GM19025 (cell line): ENCODE measurements around the gene NRN1L.
"Not testable (repeated sequence)": the region's sequence is repeated elsewhere in the genome, so short reads cannot be mapped to it uniquely, and the experiment has no call there.

ENCODE experiments used
- ATAC-seq: cut with Tn5 transposase; IDR thresholded peaks from one replicate; pipeline ENCODE4 v1.9.1; 2021; ENCODE audit warnings: mild to moderate bottlenecking, low read depth, moderate library complexity; ENCODE audit not compliant: unreplicated experiment

NRN1L gene

GRCh38 chr16:67915496-67915769 lies 30.7 kb downstream of the NRN1L start:
- not testable (repeated sequence) for ATAC-seq

DNA sequence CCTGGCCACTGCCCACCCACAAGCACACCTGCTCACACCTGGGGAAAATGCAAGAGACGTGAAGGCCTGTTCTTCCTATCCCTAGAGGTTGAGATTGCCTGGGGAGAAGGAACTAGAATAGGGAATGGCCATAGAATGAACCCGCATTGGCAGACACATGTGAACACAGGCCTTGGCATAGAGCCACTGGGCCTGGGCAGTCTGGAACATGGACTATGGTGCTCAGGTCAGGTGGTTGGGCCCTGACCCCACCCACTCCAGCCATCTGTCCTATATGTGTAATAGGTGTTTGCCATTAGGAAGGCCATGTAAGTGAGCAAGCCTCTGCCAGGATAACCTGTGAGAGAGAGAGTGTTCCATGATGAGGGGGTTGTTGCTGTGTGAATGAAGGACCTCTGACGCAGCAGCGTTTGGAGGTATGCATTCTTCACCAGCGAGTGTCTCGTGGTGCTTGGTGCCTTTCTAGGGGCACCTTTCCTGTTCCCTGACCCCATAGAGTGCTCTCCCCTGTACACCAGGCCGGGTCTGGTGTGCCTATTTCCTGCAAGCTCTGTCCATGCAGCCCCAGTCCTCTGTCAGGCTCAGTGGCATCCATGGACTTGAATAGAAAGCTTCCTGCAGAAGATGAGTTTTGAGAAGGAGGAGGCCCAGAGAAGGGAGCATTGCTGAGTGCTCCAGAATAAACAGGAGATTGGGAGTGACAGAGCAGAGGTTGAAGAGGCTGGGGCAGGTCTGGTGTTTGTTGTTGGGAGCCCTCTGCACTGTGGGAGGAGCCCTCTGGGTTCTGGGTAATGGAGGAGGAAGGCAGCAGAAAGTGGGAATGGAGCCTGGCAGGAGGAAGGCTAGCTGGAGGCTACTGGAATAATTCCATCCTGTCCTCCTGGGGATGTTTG lies 31.4 kb downstream of the NRN1L start:
- no peak for ATAC-seq

DNA sequence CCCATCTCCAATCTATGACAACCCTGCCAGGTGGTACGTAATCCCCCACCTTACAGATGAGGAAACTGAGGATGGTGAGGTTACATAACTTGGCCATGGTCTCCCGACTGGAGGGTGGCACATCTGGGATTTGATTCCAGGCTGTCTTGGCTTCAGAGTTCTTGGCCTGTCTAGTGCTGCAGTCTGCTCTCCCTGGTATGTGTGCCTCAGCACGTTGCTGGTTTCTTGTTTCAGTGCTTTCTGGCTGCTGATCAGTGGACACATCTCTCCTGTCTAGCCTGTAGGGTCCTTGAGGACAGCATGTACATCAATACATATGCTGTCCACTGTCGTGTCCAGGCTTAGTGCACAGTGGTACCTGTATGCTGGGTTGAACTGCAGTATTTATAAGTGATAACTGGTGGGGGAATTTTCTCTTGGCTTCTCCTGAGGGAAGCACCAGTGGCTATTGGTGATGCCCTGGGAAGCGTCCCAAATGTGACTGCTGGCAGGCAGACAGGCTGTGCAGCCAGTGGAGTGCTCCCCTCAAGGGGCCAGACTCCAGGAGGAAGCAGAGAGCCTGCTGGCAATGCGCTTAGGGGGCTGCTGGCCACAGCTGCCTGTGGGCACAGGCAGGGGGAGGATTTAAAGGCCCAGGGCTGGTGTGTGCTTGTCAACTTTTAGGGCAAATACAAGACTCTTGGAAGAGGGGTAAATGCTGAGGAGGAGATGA lies 32.6 kb downstream of the NRN1L start:
- ATAC-seq: no peak

DNA sequence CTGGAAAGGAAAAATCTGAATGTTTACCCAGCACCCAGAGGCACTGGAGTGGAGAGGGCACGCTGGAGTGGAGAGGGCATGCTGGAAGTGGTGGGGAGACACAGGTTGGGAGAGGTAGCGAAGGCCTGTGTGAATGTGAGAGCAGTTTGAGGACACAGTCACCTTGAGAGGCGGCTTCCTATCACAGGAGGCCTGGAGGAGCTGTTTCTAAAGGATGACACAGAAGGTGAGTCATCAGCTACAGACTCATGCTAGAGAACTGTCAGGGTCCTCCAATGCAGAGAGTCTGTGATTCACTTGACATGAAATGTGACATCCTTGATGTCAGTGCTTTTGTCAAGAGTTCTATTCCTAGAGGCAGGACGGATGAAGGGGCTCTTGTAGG lies 33.2 kb downstream of the NRN1L start:
- ATAC-seq: no peak

DNA sequence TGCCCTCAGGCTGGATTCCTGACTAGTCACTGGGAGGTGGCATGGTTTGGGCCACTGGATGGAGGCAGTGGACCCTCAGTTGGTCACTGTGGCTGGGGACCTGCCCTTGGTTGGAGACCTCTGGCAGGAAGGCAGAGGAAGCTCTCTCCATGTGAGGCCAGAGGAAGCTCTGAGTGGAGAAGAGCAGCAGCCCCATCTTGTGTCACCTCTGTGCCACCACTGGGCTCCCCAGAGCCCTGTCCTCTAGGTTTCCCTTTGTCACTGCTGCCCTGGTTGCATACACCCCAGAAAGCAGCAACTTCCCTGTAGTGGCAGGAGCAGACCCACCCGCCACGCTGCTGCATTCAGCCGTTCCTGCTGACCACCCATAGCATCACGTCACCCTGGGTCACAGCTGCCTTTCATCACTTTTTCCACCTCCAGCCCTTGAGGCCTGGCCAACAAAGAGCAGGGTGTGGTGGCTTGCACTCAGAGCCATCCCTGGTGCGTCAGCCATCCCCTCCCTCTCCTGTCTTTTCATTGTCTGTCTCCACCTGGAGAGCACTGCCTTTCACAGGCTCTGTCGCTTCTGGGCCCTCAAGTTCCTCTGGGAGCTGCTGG lies 35.0 kb downstream of the NRN1L start:
- no peak for ATAC-seq

GRCh38 chr16:67922221-67922620 lies 37.5 kb downstream of the NRN1L start:
- ATAC-seq: no peak

- ATAC-seq: no peak
Observed at GRCh38 chr16:67922740-67923139, 38.1 kb downstream of the NRN1L start.

DNA sequence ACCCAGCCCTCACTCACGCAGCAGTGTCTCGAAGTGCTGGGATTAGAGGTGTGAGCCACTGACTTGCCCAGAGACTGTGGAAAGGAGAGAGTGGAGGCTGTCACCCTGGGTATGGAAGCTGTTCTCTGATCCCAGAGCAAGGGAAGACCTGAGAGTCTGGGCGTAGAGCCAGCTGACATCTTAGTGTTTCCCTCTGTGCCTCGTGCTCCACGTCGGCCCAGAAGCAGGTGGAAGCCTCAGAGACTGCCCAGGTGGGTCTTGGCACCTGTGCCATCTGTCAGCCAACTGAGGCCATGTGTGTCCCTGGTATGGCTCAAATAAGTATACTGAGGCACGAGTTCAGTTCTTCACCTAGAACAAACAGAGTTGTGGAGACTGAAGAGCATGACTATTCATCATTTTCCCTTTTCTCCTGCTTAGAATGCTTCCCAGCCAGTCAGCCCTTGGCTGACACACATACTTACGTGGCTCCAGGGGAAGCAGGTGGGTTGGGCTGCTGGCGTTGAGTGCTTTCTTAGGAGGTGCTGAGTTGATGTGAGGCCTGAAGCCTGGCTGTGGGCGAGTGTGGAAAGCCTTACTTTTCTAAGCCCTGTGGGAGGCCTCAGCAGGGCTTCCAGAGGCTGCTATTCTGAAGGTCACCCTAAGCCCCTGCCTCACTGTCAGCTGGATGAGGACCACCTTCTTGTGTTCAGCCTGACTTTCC lies 38.9 kb downstream of the NRN1L start:
- ATAC-seq: no peak

GRCh38 chr16:67924140-67924906 lies 39.6 kb downstream of the NRN1L start:
- no peak for ATAC-seq

DNA sequence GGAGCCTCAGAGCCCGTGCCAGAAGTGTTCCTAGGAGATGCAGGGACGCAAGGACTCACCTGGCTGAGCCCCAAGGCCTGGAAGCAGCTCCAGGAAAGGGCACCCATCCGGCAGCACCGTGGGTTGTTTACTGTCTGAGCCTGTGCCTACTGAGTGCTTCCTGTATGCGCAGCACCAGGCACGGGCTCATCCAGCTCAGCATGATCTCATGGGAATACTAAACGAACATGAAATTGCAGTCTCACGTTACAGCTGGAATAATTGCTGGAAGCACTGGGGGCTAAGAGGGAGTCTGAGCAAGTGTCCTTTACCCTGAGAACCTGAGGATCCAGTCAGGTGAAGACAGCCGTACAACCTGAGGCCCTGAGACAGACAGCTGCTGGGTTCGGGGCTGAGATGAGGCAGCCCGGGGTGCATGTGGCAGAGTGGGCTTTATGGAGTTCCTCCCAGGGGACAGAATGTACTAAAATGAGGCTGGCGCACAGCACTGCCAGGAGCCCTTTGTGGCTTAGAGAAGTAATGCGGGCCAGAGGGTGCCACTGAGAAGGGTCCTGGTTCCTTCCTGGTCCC lies 41.6 kb downstream of the NRN1L start:
- ATAC-seq: no peak

- no peak for ATAC-seq
Observed at GRCh38 chr16:67927131-67927941, 42.7 kb downstream of the NRN1L start.

DNA sequence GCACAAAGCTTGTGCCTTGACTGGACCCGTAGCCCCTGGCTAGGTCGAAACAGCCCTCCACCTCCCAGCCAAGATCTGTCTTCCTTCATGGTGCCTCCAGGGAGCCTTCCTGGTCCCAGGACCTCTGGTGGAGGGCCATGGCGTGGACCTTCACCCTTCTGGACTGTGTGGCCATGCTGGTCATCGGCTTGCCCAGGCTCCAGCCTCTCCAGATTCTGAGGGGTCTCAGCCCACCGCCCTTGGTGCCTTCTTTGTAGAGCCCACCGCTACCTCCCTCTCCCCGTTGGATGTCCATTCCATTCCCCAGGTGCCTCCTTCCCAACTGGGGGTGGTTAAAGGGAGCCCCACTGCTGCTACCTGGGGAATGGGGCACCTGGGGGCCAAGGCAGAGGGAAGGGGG lies 43.5 kb downstream of the NRN1L start:
- no peak for ATAC-seq

DNA sequence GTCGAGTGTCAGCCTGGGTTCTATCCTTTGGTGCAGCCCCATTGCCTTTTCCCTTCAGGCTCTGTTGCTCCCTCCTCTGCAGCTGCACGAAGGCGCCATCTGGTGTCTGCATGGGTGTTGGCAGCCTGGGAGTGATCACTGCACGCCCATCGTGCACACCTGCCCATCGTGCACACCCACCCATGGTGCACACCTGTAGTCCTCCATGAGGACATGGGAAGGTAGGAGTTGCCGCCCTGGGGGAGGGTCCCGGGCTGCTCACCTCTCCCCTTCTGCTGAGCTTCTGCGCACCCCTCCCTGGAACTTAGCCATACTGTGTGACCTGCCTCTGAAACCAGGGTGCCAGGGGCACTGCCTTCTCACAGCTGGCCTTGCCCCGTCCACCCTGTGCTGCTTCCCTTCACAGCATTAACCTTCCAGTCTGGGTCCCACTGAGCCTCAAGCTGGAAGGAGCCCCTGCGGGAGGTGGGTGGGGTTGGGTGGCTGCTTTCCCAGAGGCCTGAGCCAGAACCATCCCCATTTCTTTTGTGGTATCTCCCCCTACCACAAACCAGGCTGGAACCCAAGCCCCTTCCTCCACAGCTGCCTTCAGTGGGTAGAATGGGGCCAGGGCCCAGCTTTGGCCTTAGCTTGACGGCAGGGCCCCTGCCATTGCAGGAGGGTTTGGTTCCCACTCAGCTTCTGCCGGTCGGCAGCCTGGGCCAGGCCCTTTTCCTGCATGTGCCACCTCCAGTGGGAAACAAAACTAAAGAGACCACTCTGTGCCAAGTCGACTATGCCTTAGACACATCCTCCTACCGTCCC lies 44.1 kb downstream of the NRN1L start:
- no peak for ATAC-seq

DNA sequence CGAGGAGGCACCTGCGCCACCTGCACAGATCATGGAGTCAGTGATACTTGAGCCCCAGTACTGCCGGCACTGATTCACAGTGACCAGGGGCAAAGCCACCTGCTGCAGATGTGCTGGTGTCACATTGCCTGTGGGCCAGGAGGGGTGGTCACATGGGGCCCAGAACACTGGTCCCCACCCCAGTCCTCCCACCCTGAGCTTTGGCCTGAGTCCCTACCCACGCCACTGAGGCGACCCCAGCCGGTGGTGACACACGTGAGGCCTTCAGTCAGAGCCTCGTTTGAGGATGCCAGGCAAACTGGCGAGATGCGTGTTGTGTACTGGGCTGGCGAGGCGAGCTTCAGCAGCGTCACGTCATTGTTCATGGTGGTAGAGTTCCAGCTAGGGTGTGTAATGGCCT lies 45.5 kb downstream of the NRN1L start:
- no peak for ATAC-seq

DNA sequence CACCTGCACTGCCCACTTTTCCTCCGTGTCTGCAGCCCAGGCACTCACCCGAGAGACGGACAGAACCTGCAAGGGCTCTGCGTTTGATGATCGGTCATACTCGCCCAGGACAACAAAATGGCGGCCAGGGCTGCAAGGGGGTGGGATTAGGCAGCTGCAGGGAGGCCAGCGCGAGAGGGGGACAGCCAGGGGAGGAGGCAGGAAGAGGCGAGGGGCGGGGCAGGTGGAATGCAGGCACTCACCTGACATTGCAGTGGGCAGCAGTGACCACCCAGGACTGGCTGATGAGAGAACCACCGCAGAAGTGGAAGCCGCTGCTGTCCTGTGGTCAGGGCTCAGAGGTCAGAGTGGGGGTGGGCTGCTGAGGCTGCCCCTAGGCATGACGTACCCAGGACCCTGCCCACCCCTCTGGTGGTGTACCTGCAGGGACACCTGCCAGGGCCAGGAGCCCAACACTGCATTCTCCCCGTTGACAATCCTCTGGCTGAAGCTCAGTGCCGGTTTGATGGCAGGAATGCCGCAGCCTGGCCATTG lies 46.1 kb downstream of the NRN1L start:
- no peak for ATAC-seq

GRCh38 chr16:67931712-67932461 lies 47.2 kb downstream of the NRN1L start, which contains the start of gene CTRL:
CTRL (minus strand) TSS chr16:67931862; CDS start chr16:67931852, 10 bp downstream.
- no peak for ATAC-seq

GRCh38 chr16:67932462-67932840 lies 47.8 kb downstream of the NRN1L start:
- no peak for ATAC-seq
